ENCODE results near the gene OPA1. TPM values are rescaled to one million over a fixed set of nuclear protein-coding genes. Genes with fewer than 3 reads are reported as not detected.

OPA1 gene
- total RNA-seq, 2 donors from 2014 or later, result 20.8 to 45.8 TPM

GRCh38 chr3:193729601-193730000 lies 136.6 kb downstream of the OPA1 start:
- no peak for TF ChIP-seq CTCF (IDR thresholded peaks at IDR 0.05)
- no peak for TF ChIP-seq POLR2A (IDR thresholded peaks at IDR 0.05)
- DNase-seq, result no peak
- no peaks in the 10 kb centered on the region for H3K36me3 ChIP-seq (replicated peaks in 1 of 2; ENCODE audit: insufficient read depth in 1 of 2, low read depth in 2 of 2)
- H3K27ac ChIP-seq, result no peak overlapping the region
- ATAC-seq, result no peak
- H3K4me3 ChIP-seq, result no peak overlapping the region
- no peaks in the 10 kb centered on the region for H3K27me3 ChIP-seq
- intact Hi-C loops (cut with DNase I), result no loop called here
- no peaks in the 10 kb centered on the region for H3K9me3 ChIP-seq
- peaks cover 5% of the 10 kb centered on the region for H3K4me1 ChIP-seq

GRCh38 chr3:193730511-193730910 lies 137.5 kb downstream of the OPA1 start:
- intact Hi-C loops (cut with DNase I), result no loop called here
- H3K27ac ChIP-seq, result no peak overlapping the region
- no peaks in the 10 kb centered on the region for H3K27me3 ChIP-seq
- peaks cover 14% of the 10 kb centered on the region for H3K4me1 ChIP-seq
- no peak for DNase-seq
- 68 to 75% methylated on average over 8 of the region's 8 CpGs for WGBS, 2 donors
- no peak overlapping the region for H3K4me3 ChIP-seq
- no peak for ATAC-seq
- no peaks in the 10 kb centered on the region for H3K9me3 ChIP-seq
- H3K36me3 ChIP-seq (replicated peaks in 1 of 2; ENCODE audit: insufficient read depth in 1 of 2, low read depth in 2 of 2), result no peaks in the 10 kb centered on the region
- TF ChIP-seq POLR2A (IDR thresholded peaks at IDR 0.05), result no peak
- no peak for TF ChIP-seq CTCF (IDR thresholded peaks at IDR 0.05)

- no peak for DNase-seq
- no peak overlapping the region for H3K4me3 ChIP-seq
- intact Hi-C loops (cut with DNase I), result no loop called here
- no peaks in the 10 kb centered on the region for H3K36me3 ChIP-seq (replicated peaks in 1 of 2; ENCODE audit: insufficient read depth in 1 of 2, low read depth in 2 of 2)
- TF ChIP-seq POLR2A (IDR thresholded peaks at IDR 0.05), result no peak
- no peak for TF ChIP-seq CTCF (IDR thresholded peaks at IDR 0.05)
- 71 to 82% methylated on average over 9 to 14 of the region's 14 CpGs for WGBS, 2 donors
- H3K9me3 ChIP-seq, result no peaks in the 10 kb centered on the region
- H3K4me1 ChIP-seq, result peaks cover 19% of the 10 kb centered on the region
- H3K27me3 ChIP-seq, result no peaks in the 10 kb centered on the region
- no peak overlapping the region for H3K27ac ChIP-seq
- ATAC-seq, result no peak
These were observed 138.0 kb downstream of the OPA1 start for GRCh38 chr3:193730976-193731375.

GRCh38 chr3:193731656-193732055 lies 138.6 kb downstream of the OPA1 start:
- H3K27ac ChIP-seq, result no peak overlapping the region
- intact Hi-C loops (cut with DNase I), result no loop called here
- H3K4me3 ChIP-seq, result no peak overlapping the region
- ATAC-seq, result no peak
- DNase-seq, result no peak
- H3K27me3 ChIP-seq, result no peaks in the 10 kb centered on the region
- H3K4me1 ChIP-seq, result peaks cover 25% of the 10 kb centered on the region
- H3K9me3 ChIP-seq, result no peaks in the 10 kb centered on the region
- 67 to 73% methylated on average over 4 of the region's 4 CpGs for WGBS, 2 donors
- TF ChIP-seq POLR2A (IDR thresholded peaks at IDR 0.05) (no peak), CTCF (IDR thresholded peaks at IDR 0.05) (no peak)
- no peaks in the 10 kb centered on the region for H3K36me3 ChIP-seq (replicated peaks in 1 of 2; ENCODE audit: insufficient read depth in 1 of 2, low read depth in 2 of 2)

- intact Hi-C loops (cut with DNase I), result no loop called here
- DNase-seq, result no peak
- no peak for ATAC-seq
- no peaks in the 10 kb centered on the region for H3K27me3 ChIP-seq
- H3K9me3 ChIP-seq, result no peaks in the 10 kb centered on the region
- no peak for TF ChIP-seq POLR2A (IDR thresholded peaks at IDR 0.05)
- TF ChIP-seq CTCF (IDR thresholded peaks at IDR 0.05), result no peak
- no peak overlapping the region for H3K27ac ChIP-seq
- no peaks in the 10 kb centered on the region for H3K36me3 ChIP-seq (replicated peaks in 1 of 2; ENCODE audit: insufficient read depth in 1 of 2, low read depth in 2 of 2)
- 69 to 82% methylated on average over 9 of the region's 9 CpGs for WGBS, 2 donors
- no peak overlapping the region for H3K4me3 ChIP-seq
- peaks cover 33% of the 10 kb centered on the region for H3K4me1 ChIP-seq
These were observed 139.4 kb downstream of the OPA1 start for GRCh38 chr3:193732391-193732790.
